ENCODE measurements around the gene SLC29A3. TPM values are rescaled to one million over a fixed set of nuclear protein-coding genes. Genes with fewer than 3 reads are reported as not detected.

SLC29A3 gene
- polyA plus RNA-seq, 3 donors, result 9.7 to 28.4 (median 16.6) TPM

DNA sequence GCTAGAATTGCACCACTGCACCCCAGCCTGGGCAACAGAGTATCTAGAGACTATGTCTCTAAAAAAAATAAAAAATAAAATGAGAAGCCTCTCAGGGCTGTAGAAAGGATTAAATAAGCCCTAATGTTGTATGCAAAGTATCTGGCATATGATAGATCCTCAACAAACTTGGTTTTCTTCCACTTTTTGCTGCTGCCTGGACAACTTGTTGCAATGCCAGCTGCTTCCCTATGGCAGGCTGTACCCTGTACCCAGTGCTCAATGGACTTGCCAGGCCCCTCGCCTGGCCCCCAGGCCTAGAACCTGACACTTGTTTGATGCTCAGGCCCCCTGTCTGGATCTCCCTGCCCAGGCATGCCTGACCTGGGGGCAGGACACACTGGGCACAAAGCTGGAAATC, 49.1 kb downstream of the SLC29A3 start:
- peaks cover 90% of the 10 kb centered on the region for H3K4me1 Mint-ChIP-seq
- H3K9me3 ChIP-seq (replicated peaks in 1 of 2; ENCODE audit: control insufficient read depth in 1 of 2, insufficient read depth in 1 of 2, low read length in 2 of 2), result no peaks in the 10 kb centered on the region
- peaks cover 0 to under 1% of the 10 kb centered on the region in 2 donors for H3K36me3 ChIP-seq (replicated peaks in 1 of 2; ENCODE audit: control insufficient read depth in 1 of 2, insufficient read depth in 2 of 2, low read length in 2 of 2)
- H3K27ac Mint-ChIP-seq, result peak overlapping the region in 2 of 7 donors; percentile 63 to 96
- intact Hi-C loops (cut with micrococcal nuclease), result no loop called here
- no peaks in the 10 kb centered on the region for H4K20me1 ChIP-seq (ENCODE audit: insufficient read depth, low read length)
- H3K36me3 Mint-ChIP-seq, result peaks cover 1 to 9% of the 10 kb centered on the region in 2 donors
- WGBS (ENCODE audit: insufficient coverage), result 100% methylated on average over 1 of the region's 1 CpG
- H2AFZ ChIP-seq (ENCODE audit: insufficient read depth, low read depth, low read length, poor library complexity, severe bottlenecking), result no peak overlapping the region
- peaks cover 98% of the 10 kb centered on the region in 2 donors for H3K4me1 ChIP-seq (ENCODE audit: control insufficient read depth in 1 of 2, insufficient read depth in 2 of 2, low read length in 2 of 2)
- H3K79me2 ChIP-seq (ENCODE audit: insufficient read depth, low read length), result no peaks in the 10 kb centered on the region
- DNase-seq, result no peak
- TF ChIP-seq, protein P1, sequence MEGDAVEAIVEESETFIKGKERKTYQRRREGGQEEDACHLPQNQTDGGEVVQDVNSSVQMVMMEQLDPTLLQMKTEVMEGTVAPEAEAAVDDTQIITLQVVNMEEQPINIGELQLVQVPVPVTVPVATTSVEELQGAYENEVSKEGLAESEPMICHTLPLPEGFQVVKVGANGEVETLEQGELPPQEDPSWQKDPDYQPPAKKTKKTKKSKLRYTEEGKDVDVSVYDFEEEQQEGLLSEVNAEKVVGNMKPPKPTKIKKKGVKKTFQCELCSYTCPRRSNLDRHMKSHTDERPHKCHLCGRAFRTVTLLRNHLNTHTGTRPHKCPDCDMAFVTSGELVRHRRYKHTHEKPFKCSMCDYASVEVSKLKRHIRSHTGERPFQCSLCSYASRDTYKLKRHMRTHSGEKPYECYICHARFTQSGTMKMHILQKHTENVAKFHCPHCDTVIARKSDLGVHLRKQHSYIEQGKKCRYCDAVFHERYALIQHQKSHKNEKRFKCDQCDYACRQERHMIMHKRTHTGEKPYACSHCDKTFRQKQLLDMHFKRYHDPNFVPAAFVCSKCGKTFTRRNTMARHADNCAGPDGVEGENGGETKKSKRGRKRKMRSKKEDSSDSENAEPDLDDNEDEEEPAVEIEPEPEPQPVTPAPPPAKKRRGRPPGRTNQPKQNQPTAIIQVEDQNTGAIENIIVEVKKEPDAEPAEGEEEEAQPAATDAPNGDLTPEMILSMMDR (IDR thresholded peaks at IDR 0.05), result no peak
- no peaks in the 10 kb centered on the region for H3K27me3 ChIP-seq (ENCODE audit: control insufficient read depth in 2 of 2, insufficient read depth in 2 of 2, low read length in 2 of 2)
- peak overlapping the region in 1 of 2 donors; percentile 86 for H3K27ac ChIP-seq (ENCODE audit: low read depth in 1 of 2, low read length in 2 of 2)
- H3K4me3 Mint-ChIP-seq, result no peak overlapping the region
- no peak overlapping the region for H3K4me2 ChIP-seq (replicated peaks; ENCODE audit: extremely low read depth, low read length, poor library complexity, severe bottlenecking)
- H3K9ac ChIP-seq (ENCODE audit: insufficient read depth, low read length, poor library complexity, severe bottlenecking), result no peak overlapping the region
- H3K27me3 Mint-ChIP-seq (ENCODE audit: low read depth in 3 of 3), result peaks cover 0 to 2% (median 0%) of the 10 kb centered on the region in 3 donors
- H3K4me3 ChIP-seq (replicated peaks in 1 of 3; ENCODE audit: low read depth in 2 of 3, low read length in 3 of 3), result no peak overlapping the region
- peaks cover 0 to 4% (median 0%) of the 10 kb centered on the region in 7 donors for H3K9me3 Mint-ChIP-seq

DNA sequence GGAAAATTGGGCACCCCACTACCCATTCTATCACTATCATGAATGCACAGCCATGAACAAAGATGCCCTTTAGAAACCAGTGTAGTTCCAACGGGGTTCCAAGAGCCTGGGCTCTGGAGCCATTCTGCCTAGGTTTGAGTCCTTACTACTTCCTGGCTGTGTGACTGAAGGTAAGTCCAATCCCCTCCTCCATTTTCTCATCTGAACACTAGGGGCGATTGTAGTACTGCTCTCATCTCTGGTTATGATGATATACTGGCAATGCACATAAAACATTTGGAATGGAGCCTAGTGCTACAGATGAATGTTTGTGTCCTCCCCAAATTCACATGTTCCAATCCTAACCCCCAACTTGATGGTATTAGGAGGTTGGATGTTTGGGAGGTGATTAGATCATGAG, 49.6 kb downstream of the SLC29A3 start:
- Histone ChIP-seq H3K79me2 (ENCODE audit: insufficient read depth, low read length) (no peaks in the 10 kb centered on the region), H3K27ac (ENCODE audit: low read depth in 1 of 2, low read length in 2 of 2) (peak overlapping the region in 1 of 2 donors; percentile 86), H2AFZ (ENCODE audit: insufficient read depth, low read depth, low read length, poor library complexity, severe bottlenecking) (no peak overlapping the region), H3K4me1 (ENCODE audit: control insufficient read depth in 1 of 2, insufficient read depth in 2 of 2, low read length in 2 of 2) (peaks cover 98% of the 10 kb centered on the region in 2 donors), H3K4me3 (replicated peaks in 1 of 3; ENCODE audit: low read depth in 2 of 3, low read length in 3 of 3) (no peak overlapping the region), H3K9me3 (replicated peaks in 1 of 2; ENCODE audit: control insufficient read depth in 1 of 2, insufficient read depth in 1 of 2, low read length in 2 of 2) (no peaks in the 10 kb centered on the region), H3K9ac (ENCODE audit: insufficient read depth, low read length, poor library complexity, severe bottlenecking) (no peak overlapping the region), H3K36me3 (replicated peaks in 1 of 2; ENCODE audit: control insufficient read depth in 1 of 2, insufficient read depth in 2 of 2, low read length in 2 of 2) (no peaks in the 10 kb centered on the region), H3K27me3 (ENCODE audit: control insufficient read depth in 2 of 2, insufficient read depth in 2 of 2, low read length in 2 of 2) (no peaks in the 10 kb centered on the region), H3K4me2 (replicated peaks; ENCODE audit: extremely low read depth, low read length, poor library complexity, severe bottlenecking) (no peak overlapping the region), H4K20me1 (ENCODE audit: insufficient read depth, low read length) (no peaks in the 10 kb centered on the region)
- Mint-ChIP-seq H3K27me3 (ENCODE audit: low read depth in 3 of 3) (peaks cover 0 to 2% (median 0%) of the 10 kb centered on the region in 3 donors), H3K4me3 (no peak overlapping the region), H3K9me3 (peaks cover 0 to 4% (median 0%) of the 10 kb centered on the region in 7 donors), H3K4me1 (peaks cover 93% of the 10 kb centered on the region), H3K36me3 (peaks cover 1 to 9% of the 10 kb centered on the region in 2 donors), H3K27ac (peak overlapping the region in 1 of 7 donors; percentile 30)
- intact Hi-C loops (cut with micrococcal nuclease), result no loop called here
- 100% methylated on average over 1 of the region's 2 CpGs for WGBS (ENCODE audit: insufficient coverage)
- TF ChIP-seq, protein P1 (IDR thresholded peaks at IDR 0.05), result no peak
- no peak for DNase-seq

All from CD14-positive monocyte (primary cell).